HCT116 (cell line): ENCODE data around the gene APAF1.

Source experiments
- CBX3 ChIP-seq: IDR thresholded peaks from 2 replicates; pipeline ENCODE4 v1.6.1; 2012; ENCODE audit warnings: low read depth
- ELF1 ChIP-seq: IDR thresholded peaks from 2 replicates; pipeline ENCODE4 v1.6.1; 2012; ENCODE audit warnings: low read depth, borderline replicate concordance
- EZH2 ChIP-seq: fragments of 200-600 bp; sonication (generic); IDR thresholded peaks from 2 replicates; pipeline ENCODE4 v1.6.1; 2017; ENCODE audit warnings: antibody characterized with exemption, mixed run types
- EZH2phosphoT487 ChIP-seq: fragments of 200-600 bp; IDR thresholded peaks from 2 replicates; pipeline ENCODE4 v1.6.1; 2018; ENCODE audit warnings: antibody characterized with exemption, borderline replicate concordance
- JUND ChIP-seq: IDR thresholded peaks from 2 replicates; pipeline ENCODE4 v1.6.1; 2012
- POLR2A ChIP-seq: IDR thresholded peaks from 2 replicates; pipeline ENCODE4 v1.7.0; 2011; ENCODE audit warnings: borderline replicate concordance; ENCODE audit not compliant: insufficient read depth, insufficient read length; ENCODE audit errors: extremely low read depth
- POLR2AphosphoS5 ChIP-seq: IDR thresholded peaks from 2 replicates; pipeline ENCODE4 v1.6.1; 2011; ENCODE audit warnings: mild to moderate bottlenecking, low read depth, low read length, moderate library complexity
- RAD21 ChIP-seq: IDR thresholded peaks from 2 replicates; pipeline ENCODE4 v1.6.1; 2012; ENCODE audit warnings: low read depth, mild to moderate bottlenecking
- SRF ChIP-seq: IDR thresholded peaks from 2 replicates; pipeline ENCODE4 v1.6.1; 2012; ENCODE audit warnings: low read depth
- ZNF274 ChIP-seq: fragments of 200-500 bp; sonication (Bioruptor generic); IDR thresholded peaks from 2 replicates; pipeline ENCODE4 v1.6.1; 2014; ENCODE audit warnings: mild to moderate bottlenecking, low read depth, low read length, inconsistent platforms
- TF ChIP-seq, protein P1 (sequence below), 3 experiments: fragments of 200-600 bp in 1 of 3; sonication (generic) in 1 of 3; IDR thresholded peaks in 2 of 3; conservative IDR thresholded peaks in 1 of 3; 2 replicates each; pipeline ENCODE4 v1.5.1; 2012 to 2017; ENCODE audit warnings: low read depth in 2 of 3, low read length in 2 of 3, antibody characterized with exemption in 1 of 3, borderline replicate concordance in 1 of 3, control low read depth in 1 of 3, mild to moderate bottlenecking in 1 of 3, mixed read lengths in 1 of 3, mixed run types in 1 of 3, moderate library complexity in 1 of 3; ENCODE audit not compliant: insufficient read depth in 1 of 3
- TF ChIP-seq, protein P2 (sequence below): IDR thresholded peaks from 2 replicates; pipeline ENCODE4 v1.6.1; 2012

DNA sequence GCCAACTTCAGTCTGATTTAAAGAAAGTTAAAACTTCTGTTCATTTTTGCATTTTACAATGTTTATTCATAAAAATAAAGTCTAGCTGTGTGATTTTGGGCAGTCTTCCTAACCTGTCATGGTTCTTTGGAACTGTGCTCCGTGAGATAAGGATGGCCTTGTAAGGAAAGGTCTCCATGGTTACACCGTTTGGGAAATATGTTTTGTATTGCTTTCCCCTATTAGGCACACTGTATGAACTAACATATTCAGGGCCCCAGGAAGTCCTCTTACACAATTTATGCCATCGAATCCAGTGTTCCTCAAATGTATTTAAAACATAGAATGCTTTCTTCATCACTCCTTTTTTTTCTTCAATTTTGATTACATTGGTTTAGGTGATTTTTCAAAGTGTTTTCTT is 54.5 kb downstream of the APAF1 start:
- TF ChIP-seq, protein P1, sequence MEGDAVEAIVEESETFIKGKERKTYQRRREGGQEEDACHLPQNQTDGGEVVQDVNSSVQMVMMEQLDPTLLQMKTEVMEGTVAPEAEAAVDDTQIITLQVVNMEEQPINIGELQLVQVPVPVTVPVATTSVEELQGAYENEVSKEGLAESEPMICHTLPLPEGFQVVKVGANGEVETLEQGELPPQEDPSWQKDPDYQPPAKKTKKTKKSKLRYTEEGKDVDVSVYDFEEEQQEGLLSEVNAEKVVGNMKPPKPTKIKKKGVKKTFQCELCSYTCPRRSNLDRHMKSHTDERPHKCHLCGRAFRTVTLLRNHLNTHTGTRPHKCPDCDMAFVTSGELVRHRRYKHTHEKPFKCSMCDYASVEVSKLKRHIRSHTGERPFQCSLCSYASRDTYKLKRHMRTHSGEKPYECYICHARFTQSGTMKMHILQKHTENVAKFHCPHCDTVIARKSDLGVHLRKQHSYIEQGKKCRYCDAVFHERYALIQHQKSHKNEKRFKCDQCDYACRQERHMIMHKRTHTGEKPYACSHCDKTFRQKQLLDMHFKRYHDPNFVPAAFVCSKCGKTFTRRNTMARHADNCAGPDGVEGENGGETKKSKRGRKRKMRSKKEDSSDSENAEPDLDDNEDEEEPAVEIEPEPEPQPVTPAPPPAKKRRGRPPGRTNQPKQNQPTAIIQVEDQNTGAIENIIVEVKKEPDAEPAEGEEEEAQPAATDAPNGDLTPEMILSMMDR (IDR thresholded peaks at IDR 0.05 in 2 of 3, conservative IDR thresholded peaks at IDR 0.05 in 1 of 3; ENCODE audit: borderline replicate concordance in 1 of 3, insufficient read depth in 1 of 3, low read depth in 2 of 3, low read length in 2 of 3) = no peak
- no peak for TF ChIP-seq CBX3
- TF ChIP-seq SRF = no peak
- no peak for TF ChIP-seq JUND
- no peak for TF ChIP-seq EZH2
- no peak for TF ChIP-seq EZH2phosphoT487
- no peak for TF ChIP-seq ZNF274
- TF ChIP-seq POLR2A = no peak
- no peak for TF ChIP-seq RAD21
- TF ChIP-seq, protein P2, sequence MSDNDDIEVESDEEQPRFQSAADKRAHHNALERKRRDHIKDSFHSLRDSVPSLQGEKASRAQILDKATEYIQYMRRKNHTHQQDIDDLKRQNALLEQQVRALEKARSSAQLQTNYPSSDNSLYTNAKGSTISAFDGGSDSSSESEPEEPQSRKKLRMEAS = no peak
- TF ChIP-seq POLR2AphosphoS5 = no peak
- no peak for TF ChIP-seq ELF1
